ENCODE data around the gene LAMA2. TPM values are rescaled to one million over a fixed set of nuclear protein-coding genes. Genes with fewer than 3 reads are reported as not detected.

The LAMA2 gene
- total RNA-seq, 2 donors from 2014 or later = 111 to 217 TPM

- ATAC-seq (ENCODE audit: insufficient number of reproducible peaks, low FRiP score, low read depth) (no peak), DNase-seq (ENCODE audit: low spot score) (no peak)
- Histone ChIP-seq H3K27ac (no peak overlapping the region), H3K4me3 (no peak overlapping the region), H3K9me3 (no peaks in the 10 kb centered on the region), H3K36me3 (peaks cover 8% of the 10 kb centered on the region), H3K4me1 (ENCODE audit: control insufficient read depth in 1 of 2, low read depth in 2 of 2) (peaks cover 4 to 8% of the 10 kb centered on the region in 2 donors), H3K27me3 (replicated peaks; ENCODE audit: insufficient read depth) (no peaks in the 10 kb centered on the region)
- no peak for TF ChIP-seq CTCF (IDR thresholded peaks at IDR 0.05)
These were observed 619.1 kb downstream of the LAMA2 start for GRCh38 chr6:129501740-129502660.

GRCh38 chr6:129504456-129504855 is 621.5 kb downstream of the LAMA2 start:
- H3K36me3 ChIP-seq = peaks cover 10% of the 10 kb centered on the region
- no peak for ATAC-seq (ENCODE audit: insufficient number of reproducible peaks, low FRiP score, low read depth)
- H3K27me3 ChIP-seq (replicated peaks; ENCODE audit: insufficient read depth) = no peaks in the 10 kb centered on the region
- TF ChIP-seq CTCF (IDR thresholded peaks at IDR 0.05) = no peak
- no peak for DNase-seq (ENCODE audit: low spot score)
- peaks cover 2 to 4% of the 10 kb centered on the region in 2 donors for H3K4me1 ChIP-seq (ENCODE audit: control insufficient read depth in 1 of 2, low read depth in 2 of 2)
- H3K27ac ChIP-seq = no peak overlapping the region
- H3K9me3 ChIP-seq = no peaks in the 10 kb centered on the region
- H3K4me3 ChIP-seq = no peak overlapping the region

GRCh38 chr6:129507059-129507807 is 624.3 kb downstream of the LAMA2 start:
- no peak for TF ChIP-seq CTCF (IDR thresholded peaks at IDR 0.05)
- ATAC-seq (ENCODE audit: insufficient number of reproducible peaks, low FRiP score, low read depth) (no peak), DNase-seq (ENCODE audit: low spot score) (no peak)
- Histone ChIP-seq H3K9me3 (no peaks in the 10 kb centered on the region), H3K27me3 (replicated peaks; ENCODE audit: insufficient read depth) (no peaks in the 10 kb centered on the region), H3K27ac (no peak overlapping the region), H3K4me3 (no peak overlapping the region), H3K36me3 (peaks cover 10% of the 10 kb centered on the region), H3K4me1 (ENCODE audit: control insufficient read depth in 1 of 2, low read depth in 2 of 2) (no peaks in the 10 kb centered on the region)

GRCh38 chr6:129507846-129508245 is 624.9 kb downstream of the LAMA2 start:
- peaks cover 10% of the 10 kb centered on the region for H3K36me3 ChIP-seq

More at GRCh38 chr6:129507846-129508245, 624.9 kb downstream of the LAMA2 start:
- no peak for ATAC-seq (ENCODE audit: insufficient number of reproducible peaks, low FRiP score, low read depth)
- no peak for DNase-seq (ENCODE audit: low spot score)
- H3K27me3 ChIP-seq (replicated peaks; ENCODE audit: insufficient read depth) = no peaks in the 10 kb centered on the region
- no peaks in the 10 kb centered on the region for H3K4me1 ChIP-seq (ENCODE audit: control insufficient read depth in 1 of 2, low read depth in 2 of 2)
- no peak overlapping the region for H3K4me3 ChIP-seq
- no peak overlapping the region for H3K27ac ChIP-seq
- no peak for TF ChIP-seq CTCF (IDR thresholded peaks at IDR 0.05)
- H3K9me3 ChIP-seq = no peaks in the 10 kb centered on the region
